GM21381 (cell line): ENCODE results near the gene TMEM244.
"Not testable (repeated sequence)": the region's sequence is repeated elsewhere in the genome, so short reads cannot be mapped to it uniquely, and the experiment has no call there.

Experiments used
- ATAC-seq: cut with Tn5 transposase; IDR thresholded peaks from one replicate; pipeline ENCODE4 v1.9.1; 2021; ENCODE audit warnings: mild to moderate bottlenecking, moderate library complexity; ENCODE audit not compliant: unreplicated experiment

Gene TMEM244

GRCh38 chr6:129817332-129817731 is 43.8 kb downstream of the TMEM244 start:
- no peak for ATAC-seq

DNA sequence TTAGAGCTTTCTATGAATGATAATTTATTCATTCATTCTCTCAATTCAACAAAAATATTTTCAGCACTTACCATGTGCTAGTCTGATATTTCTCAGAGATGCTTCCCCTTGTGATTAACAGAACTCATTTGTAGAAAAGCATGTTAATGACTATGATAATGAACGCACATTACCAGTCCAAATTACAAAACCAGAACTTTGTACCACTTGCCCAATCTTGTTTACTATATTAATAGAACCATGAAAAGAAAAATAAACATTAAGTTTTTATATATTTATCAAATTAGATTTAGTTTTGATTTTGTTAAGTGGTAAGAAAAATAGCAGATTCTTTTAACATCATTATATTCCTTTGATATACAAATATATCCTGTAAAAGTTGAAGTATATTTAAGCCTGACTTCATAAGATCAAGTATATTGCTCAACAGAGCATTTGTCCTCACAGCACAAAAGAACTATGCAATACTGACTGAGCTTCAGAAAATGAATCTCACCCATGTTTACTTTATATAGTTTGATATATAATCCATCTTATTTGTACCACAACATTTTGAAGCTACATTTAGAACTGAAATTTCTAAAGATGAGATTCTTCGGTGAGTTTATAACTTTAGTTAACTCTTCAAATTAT is 48.9 kb downstream of the TMEM244 start:
- no peak for ATAC-seq

DNA sequence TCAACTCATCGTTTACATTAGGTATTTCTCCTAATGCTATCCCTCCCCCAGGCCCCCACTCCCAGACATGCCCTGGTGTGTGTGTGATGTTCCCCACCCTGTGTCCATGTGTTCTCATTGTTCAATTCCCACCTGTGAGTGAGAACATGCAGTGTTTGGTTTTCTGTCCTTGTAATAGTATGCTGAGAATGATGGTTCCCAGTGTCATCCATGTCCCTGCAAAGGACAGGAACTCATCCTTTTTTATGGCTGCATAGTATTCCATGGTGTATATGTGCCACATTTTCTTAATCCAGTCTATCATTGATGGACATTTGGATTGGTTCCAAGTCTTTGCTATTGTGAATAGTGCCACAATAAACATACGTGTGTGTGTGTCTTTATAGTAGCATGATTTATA is 54.0 kb downstream of the TMEM244 start:
- ATAC-seq, result not testable (repeated sequence)

DNA sequence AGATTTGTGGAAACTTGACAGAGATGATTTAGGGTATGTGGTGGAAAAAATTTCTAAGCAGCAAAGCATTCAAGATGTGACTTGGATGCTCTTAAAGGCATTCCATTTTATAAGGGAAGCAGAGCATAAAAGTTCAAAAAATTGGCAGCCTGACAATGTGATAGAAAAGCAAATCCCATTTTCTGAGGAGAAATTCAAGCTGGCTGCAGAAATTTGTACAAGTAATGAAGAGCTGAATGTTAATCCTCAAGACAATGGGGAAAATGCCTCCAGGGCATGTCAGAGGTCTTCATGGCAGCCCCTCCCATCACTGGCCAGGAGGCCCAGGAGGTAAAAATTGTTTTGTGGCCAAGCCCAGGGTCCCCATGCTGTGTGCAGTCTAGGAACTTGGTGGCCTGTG is 58.2 kb downstream of the TMEM244 start:
- not testable (repeated sequence) for ATAC-seq

DNA sequence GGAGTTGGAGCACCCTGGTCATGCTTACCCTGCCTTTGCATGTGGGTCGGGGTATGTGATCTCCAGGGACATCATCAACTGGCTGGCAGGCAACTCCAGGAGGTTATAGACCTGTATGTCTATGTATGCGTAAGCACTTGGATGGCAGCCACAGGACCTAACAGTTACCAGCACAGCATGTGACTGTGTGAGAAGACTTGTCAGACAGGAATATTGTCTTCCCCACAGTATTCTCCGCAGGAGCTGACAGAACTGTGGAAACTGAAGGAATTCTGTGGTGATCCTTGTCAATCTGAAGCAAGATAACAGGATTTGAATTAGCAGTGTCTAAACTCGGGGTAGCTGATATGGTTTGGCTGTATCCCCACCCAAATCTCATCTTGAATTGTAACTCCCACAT is 59.2 kb downstream of the TMEM244 start:
- ATAC-seq, result no peak

DNA sequence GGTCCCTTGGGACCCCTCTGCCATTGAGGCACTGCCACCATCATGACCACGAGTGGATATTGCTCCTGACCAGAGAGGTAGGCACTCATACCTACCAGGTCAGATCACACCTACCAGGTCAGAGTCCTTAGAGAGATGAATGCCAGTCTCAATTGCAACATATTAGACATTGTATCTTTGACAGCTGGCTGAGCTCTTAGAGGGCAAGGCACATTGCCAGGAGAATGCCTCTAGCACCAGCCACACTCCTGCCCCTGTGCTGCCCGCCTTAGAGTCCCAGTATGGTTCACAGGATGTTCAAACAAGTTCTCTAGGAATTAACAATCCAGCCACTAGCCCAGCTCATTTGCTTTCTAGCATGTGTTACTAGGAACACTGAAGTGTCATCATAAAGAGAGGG is 65.9 kb downstream of the TMEM244 start:
- ATAC-seq, result no peak

- no peak for ATAC-seq
These were observed 67.7 kb downstream of the TMEM244 start for GRCh38 chr6:129793447-129793846.

DNA sequence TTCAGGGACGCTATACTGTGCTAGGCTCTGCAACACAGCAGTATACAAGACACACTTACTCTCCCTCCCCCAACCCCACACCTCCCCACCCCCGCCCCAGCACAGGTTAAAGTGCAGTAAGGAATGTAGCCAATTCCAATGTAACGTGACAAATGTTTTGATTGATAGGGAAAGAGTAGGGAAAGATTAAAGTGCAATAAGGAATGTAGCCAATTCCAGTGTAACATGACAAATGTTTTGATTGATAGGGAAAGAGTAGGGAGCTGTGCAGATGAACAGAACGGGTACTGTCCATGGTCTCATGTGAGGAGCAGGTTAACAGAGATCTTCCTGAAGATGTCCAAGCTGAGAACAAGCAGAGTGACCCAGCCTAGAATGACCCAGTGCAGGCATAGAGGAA is 69.1 kb downstream of the TMEM244 start:
- no peak for ATAC-seq

- ATAC-seq, result no peak
These were observed 70.3 kb downstream of the TMEM244 start for GRCh38 chr6:129790785-129791184.

DNA sequence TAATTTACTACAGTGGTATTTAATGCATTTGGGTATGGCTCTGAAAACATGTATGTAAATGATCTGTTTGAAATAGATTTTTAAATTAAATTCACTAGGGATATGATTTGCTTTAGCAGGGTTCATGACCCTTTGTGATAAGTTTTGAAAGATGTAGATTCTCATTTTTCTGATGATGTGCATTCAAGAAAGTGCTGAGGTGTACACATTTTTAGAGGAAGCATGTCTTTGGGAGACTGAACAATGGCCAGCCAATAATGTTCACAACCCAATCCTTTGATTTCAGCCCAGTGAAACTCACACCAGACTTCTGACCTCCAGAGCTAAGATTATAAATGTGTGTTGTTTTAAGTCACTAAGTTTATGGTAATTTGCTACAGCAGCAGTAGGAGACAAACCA is 71.1 kb downstream of the TMEM244 start:
- ATAC-seq, result no peak

DNA sequence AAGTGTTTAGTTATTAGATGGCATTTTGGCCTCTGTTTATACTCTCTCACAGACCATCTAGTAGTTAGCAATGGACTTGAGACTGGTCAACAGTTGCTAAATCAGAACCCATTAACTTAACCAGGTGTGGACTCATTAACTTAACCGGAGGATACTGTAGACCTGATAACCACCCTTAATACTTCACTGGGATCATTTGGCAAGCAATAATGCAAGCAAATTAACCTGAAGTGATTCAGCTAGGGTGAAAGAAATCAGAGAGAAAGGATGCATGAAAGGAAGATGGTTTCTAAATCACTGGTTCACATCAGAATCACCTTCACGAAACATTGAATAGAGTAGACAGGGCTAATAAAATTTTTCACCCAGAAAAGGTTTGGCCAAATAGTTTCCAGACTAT is 73.3 kb downstream of the TMEM244 start:
- ATAC-seq, result no peak

GRCh38 chr6:129786548-129786947 is 74.6 kb downstream of the TMEM244 start:
- no peak for ATAC-seq

- no peak for ATAC-seq
These were observed 75.4 kb downstream of the TMEM244 start for GRCh38 chr6:129785756-129786135.

- ATAC-seq, result no peak
These were observed 75.9 kb downstream of the TMEM244 start for GRCh38 chr6:129785047-129785755.
